HUES64 (cell line): ENCODE measurements around the gene TMEM87A.

Source experiments
- H3K27ac ChIP-seq: 2 replicates; pipeline ENCODE4 v1.7.0; 2013; ENCODE audit warnings: low read depth, low read length, inconsistent platforms
- H3K27me3 ChIP-seq: 2 replicates; pipeline ENCODE4 v1.6.1; 2013; ENCODE audit warnings: mild to moderate bottlenecking, low read length; ENCODE audit not compliant: insufficient read depth
- H3K36me3 ChIP-seq: 2 replicates; pipeline ENCODE4 v1.6.1; 2013; ENCODE audit warnings: mild to moderate bottlenecking, low read length; ENCODE audit not compliant: insufficient read depth
- H3K4me1 ChIP-seq: 2 replicates; pipeline ENCODE4 v1.6.1; 2013; ENCODE audit warnings: mild to moderate bottlenecking, low read length, moderate library complexity; ENCODE audit not compliant: insufficient read depth
- H3K4me3 ChIP-seq: 2 replicates; pipeline ENCODE4 v1.5.1; 2013; ENCODE audit warnings: mild to moderate bottlenecking, low read length, moderate library complexity
- H3K9ac ChIP-seq: 2 replicates; pipeline ENCODE4 v1.6.1; 2013; ENCODE audit warnings: mild to moderate bottlenecking, low read depth, low read length
- H3K9me3 ChIP-seq: 2 replicates; pipeline ENCODE4 v1.6.1; 2013; ENCODE audit warnings: low read depth, low read length; ENCODE audit not compliant: insufficient read depth
- WGBS: fragments of 150-250, 120-280 bp; methylation state at CpG from one replicate; pipeline ENCODE4 v1.1.7; 2013; ENCODE audit warnings: missing lambda C conversion rate; 5-methylcytosine and 5-hydroxymethylcytosine counted together

The TMEM87A gene

DNA sequence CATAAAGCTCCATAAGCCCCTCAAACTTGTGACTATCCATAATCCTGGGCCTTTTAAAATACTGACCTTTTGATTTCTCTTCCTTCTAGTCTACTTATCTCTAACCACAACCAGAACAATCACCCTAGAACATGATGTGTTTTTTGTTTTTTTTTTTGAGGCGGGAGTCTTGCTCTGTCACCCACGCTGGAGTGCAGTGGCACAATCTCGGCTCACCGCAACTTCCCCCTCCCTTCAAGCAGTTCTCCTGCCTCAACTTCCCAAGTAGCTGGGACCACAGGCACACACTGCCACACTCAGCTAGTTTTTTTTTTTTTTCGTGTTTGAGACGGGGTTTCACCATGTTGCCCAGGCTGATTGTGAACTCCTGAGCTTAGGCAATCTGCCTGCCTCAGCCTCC, 90.3 kb downstream of the TMEM87A start:
- Histone ChIP-seq H3K4me3 (no peak overlapping the region), H3K9me3 (no peaks in the 10 kb centered on the region), H3K27ac (no peak overlapping the region), H3K36me3 (peaks cover 89% of the 10 kb centered on the region), H3K27me3 (no peaks in the 10 kb centered on the region), H3K4me1 (no peaks in the 10 kb centered on the region), H3K9ac (no peak overlapping the region)
- 95% methylated on average over 6 of the region's 6 CpGs for WGBS

- H3K9me3 ChIP-seq = no peaks in the 10 kb centered on the region
- peaks cover 88% of the 10 kb centered on the region for H3K36me3 ChIP-seq
- 94% methylated on average over 5 of the region's 6 CpGs for WGBS
- no peak overlapping the region for H3K9ac ChIP-seq
- no peak overlapping the region for H3K4me3 ChIP-seq
- no peaks in the 10 kb centered on the region for H3K27me3 ChIP-seq
- H3K4me1 ChIP-seq = no peaks in the 10 kb centered on the region
- no peak overlapping the region for H3K27ac ChIP-seq
Observed at GRCh38 chr15:42182328-42182886, 90.8 kb downstream of the TMEM87A start.

- WGBS = 95% methylated on average over 2 of the region's 2 CpGs
- H3K9me3 ChIP-seq = no peaks in the 10 kb centered on the region
- H3K4me1 ChIP-seq = no peaks in the 10 kb centered on the region
- no peak overlapping the region for H3K9ac ChIP-seq
- no peaks in the 10 kb centered on the region for H3K27me3 ChIP-seq
- no peak overlapping the region for H3K4me3 ChIP-seq
- peaks cover 82% of the 10 kb centered on the region for H3K36me3 ChIP-seq
- no peak overlapping the region for H3K27ac ChIP-seq
Observed at GRCh38 chr15:42178056-42178455, 95.2 kb downstream of the TMEM87A start.

- no peak overlapping the region for H3K4me3 ChIP-seq
- 92% methylated on average over 5 of the region's 5 CpGs for WGBS
- no peak overlapping the region for H3K9ac ChIP-seq
- H3K36me3 ChIP-seq = peaks cover 82% of the 10 kb centered on the region
- no peaks in the 10 kb centered on the region for H3K9me3 ChIP-seq
- H3K27ac ChIP-seq = no peak overlapping the region
- no peaks in the 10 kb centered on the region for H3K27me3 ChIP-seq
- no peaks in the 10 kb centered on the region for H3K4me1 ChIP-seq
Observed at GRCh38 chr15:42175671-42176070, 97.6 kb downstream of the TMEM87A start.

GRCh38 chr15:42172475-42172874, 100.8 kb downstream of the TMEM87A start:
- H3K27me3 ChIP-seq = no peaks in the 10 kb centered on the region
- no peak overlapping the region for H3K9ac ChIP-seq
- H3K9me3 ChIP-seq = no peaks in the 10 kb centered on the region
- 95% methylated on average over 5 of the region's 5 CpGs for WGBS
- no peak overlapping the region for H3K27ac ChIP-seq
- no peak overlapping the region for H3K4me3 ChIP-seq
- H3K36me3 ChIP-seq = peaks cover 84% of the 10 kb centered on the region
- no peaks in the 10 kb centered on the region for H3K4me1 ChIP-seq

- 94% methylated on average over 1 of the region's 1 CpG for whole genome bisulfite sequencing
- H3K36me3 ChIP-seq = peaks cover 85% of the 10 kb centered on the region
- H3K27me3 ChIP-seq = no peaks in the 10 kb centered on the region
Observed at GRCh38 chr15:42171795-42172194, 101.4 kb downstream of the TMEM87A start.

GRCh38 chr15:42171122-42171521, 102.1 kb downstream of the TMEM87A start:
- Histone ChIP-seq H3K36me3 (peaks cover 85% of the 10 kb centered on the region), H3K27me3 (no peaks in the 10 kb centered on the region), H3K4me3 (no peak overlapping the region), H3K27ac (no peak overlapping the region), H3K9ac (no peak overlapping the region), H3K4me1 (no peaks in the 10 kb centered on the region), H3K9me3 (no peaks in the 10 kb centered on the region)
- 94% methylated on average over 1 of the region's 1 CpG for WGBS

More at GRCh38 chr15:42171795-42172194, 101.4 kb downstream of the TMEM87A start:
- Histone ChIP-seq H3K9me3 (no peaks in the 10 kb centered on the region), H3K4me1 (no peaks in the 10 kb centered on the region), H3K4me3 (no peak overlapping the region), H3K9ac (no peak overlapping the region), H3K27ac (no peak overlapping the region)

GRCh38 chr15:42166225-42166940, 106.8 kb downstream of the TMEM87A start:
- Histone ChIP-seq H3K36me3 (peaks cover 95% of the 10 kb centered on the region), H3K27me3 (no peaks in the 10 kb centered on the region), H3K9ac (no peak overlapping the region), H3K4me1 (no peaks in the 10 kb centered on the region), H3K9me3 (no peaks in the 10 kb centered on the region), H3K4me3 (no peak overlapping the region), H3K27ac (no peak overlapping the region)
- 94% methylated on average over 13 of the region's 13 CpGs for WGBS

- H3K4me3 ChIP-seq = no peak overlapping the region
- H3K4me1 ChIP-seq = no peaks in the 10 kb centered on the region
- WGBS = 92% methylated on average over 6 of the region's 6 CpGs
- no peak overlapping the region for H3K9ac ChIP-seq
- no peaks in the 10 kb centered on the region for H3K27me3 ChIP-seq
- H3K9me3 ChIP-seq = no peaks in the 10 kb centered on the region
- H3K27ac ChIP-seq = no peak overlapping the region
- peaks cover 97% of the 10 kb centered on the region for H3K36me3 ChIP-seq
Observed at GRCh38 chr15:42165106-42165505, 108.1 kb downstream of the TMEM87A start.

DNA sequence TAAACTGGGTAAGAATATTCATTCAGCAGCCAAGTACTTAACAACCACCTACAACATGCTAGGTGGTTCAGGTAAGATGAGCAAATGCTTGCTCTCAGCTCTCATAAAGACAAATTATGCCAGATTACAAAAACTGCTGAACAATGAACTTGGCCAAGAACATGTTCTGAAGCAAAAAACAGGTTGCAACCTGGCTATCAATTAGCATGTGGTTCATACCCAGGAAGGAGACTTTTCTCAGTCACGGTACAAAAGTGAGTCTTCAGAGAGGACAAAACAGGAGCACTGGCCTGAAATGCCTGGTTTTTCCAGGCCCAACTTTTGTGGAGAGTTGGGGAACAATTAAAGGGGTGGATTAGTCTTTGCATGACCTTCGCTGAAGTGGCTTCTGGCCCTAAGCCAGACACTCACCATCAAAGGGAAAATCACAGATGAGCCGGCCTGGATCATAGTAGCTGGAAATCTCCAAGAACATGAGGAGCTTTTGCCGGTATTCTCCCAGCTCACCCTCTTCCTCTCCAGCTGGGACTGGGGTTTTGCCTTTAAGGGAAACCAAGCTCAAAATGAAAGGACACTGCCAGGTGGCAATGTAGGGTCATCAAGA, 109.2 kb downstream of the TMEM87A start:
- WGBS = 94% methylated on average over 4 of the region's 4 CpGs

GRCh38 chr15:42163291-42163690, 109.9 kb downstream of the TMEM87A start:
- Histone ChIP-seq H3K9me3 (no peaks in the 10 kb centered on the region), H3K27me3 (no peaks in the 10 kb centered on the region), H3K9ac (no peak overlapping the region), H3K27ac (no peak overlapping the region), H3K4me1 (no peaks in the 10 kb centered on the region), H3K4me3 (no peak overlapping the region), H3K36me3 (peaks cover 94% of the 10 kb centered on the region)
- WGBS = 94% methylated on average over 9 of the region's 9 CpGs

More for the DNA sequence above, 109.2 kb downstream of the TMEM87A start:
- H3K27me3 ChIP-seq = no peaks in the 10 kb centered on the region
- no peaks in the 10 kb centered on the region for H3K9me3 ChIP-seq
- H3K4me1 ChIP-seq = no peaks in the 10 kb centered on the region
- H3K36me3 ChIP-seq = peaks cover 98% of the 10 kb centered on the region
- no peak overlapping the region for H3K9ac ChIP-seq
- no peak overlapping the region for H3K27ac ChIP-seq
- no peak overlapping the region for H3K4me3 ChIP-seq
